Liver (tissue), 9 donors: ENCODE measurements around the gene CTSS. TPM values are rescaled to one million over a fixed set of nuclear protein-coding genes. Genes with fewer than 3 reads are reported as not detected.
"Not testable (repeated sequence)": the region's sequence is repeated elsewhere in the genome, so short reads cannot be mapped to it uniquely, and the experiment has no call there.

Experiments
- DNase-seq: peaks from one replicate; pipeline ENCODE4 v3.0.0-alpha.2; 2017; ENCODE audit warnings: low spot score
- H3K27ac ChIP-seq, 2 donors: one replicate each; pipeline ENCODE4 v1.7.0; 2013; ENCODE audit warnings: inconsistent platforms in 2 of 2, low read length in 2 of 2, control low read depth in 1 of 2, low read depth in 1 of 2, mild to moderate bottlenecking in 1 of 2
- H3K27me3 ChIP-seq, 4 donors: one replicate each; pipeline versions ENCODE4 v1.6.1 to v1.7.0; 2013; ENCODE audit warnings: low read length in 3 of 4, inconsistent platforms in 1 of 4, mild to moderate bottlenecking in 1 of 4, moderate library complexity in 1 of 4; ENCODE audit not compliant: control insufficient read depth in 4 of 4, insufficient read depth in 4 of 4
- H3K36me3 ChIP-seq, 4 donors: one replicate each; pipeline versions ENCODE4 v1.6.1 to v1.7.0; 2013; ENCODE audit warnings: low read length in 3 of 4, mild to moderate bottlenecking in 3 of 4, low read depth in 1 of 4, moderate library complexity in 1 of 4; ENCODE audit not compliant: control insufficient read depth in 4 of 4, insufficient read depth in 3 of 4
- H3K4me1 ChIP-seq, 4 donors: one replicate each; pipeline versions ENCODE4 v1.6.1 to v1.7.0; 2013; ENCODE audit warnings: low read length in 3 of 4, mild to moderate bottlenecking in 3 of 4, moderate library complexity in 1 of 4; ENCODE audit not compliant: control insufficient read depth in 4 of 4, insufficient read depth in 4 of 4
- H3K4me3 ChIP-seq, 3 donors: one replicate each; pipeline versions ENCODE4 v1.6.1 to v1.7.0; 2013; ENCODE audit warnings: low read length in 3 of 3, control low read depth in 1 of 3, low read depth in 1 of 3, mild to moderate bottlenecking in 1 of 3
- H3K9ac ChIP-seq, 2 donors: one replicate each; pipeline ENCODE4 v1.7.0; 2013; ENCODE audit warnings: low read length in 2 of 2, mild to moderate bottlenecking in 2 of 2, moderate library complexity in 2 of 2, control low read depth in 1 of 2, low read depth in 1 of 2
- H3K9me3 ChIP-seq, 4 donors: one replicate each; pipeline versions ENCODE4 v1.6.1 to v1.7.0; 2013; ENCODE audit warnings: low read length in 3 of 4; ENCODE audit not compliant: control insufficient read depth in 4 of 4
- FOXA1 ChIP-seq: IDR thresholded peaks from 2 replicates; pipeline ENCODE4 v1.6.1; 2016; ENCODE audit warnings: antibody characterized with exemption
- FOXA2 ChIP-seq: IDR thresholded peaks from 2 replicates; pipeline ENCODE4 v1.6.1; 2016; ENCODE audit warnings: antibody characterized with exemption
- GABPA ChIP-seq, 2 donors: IDR thresholded peaks in 1 of 2; conservative IDR thresholded peaks in 1 of 2; 2 replicates each; pipeline ENCODE4 v1.6.1; 2016; ENCODE audit warnings: antibody characterized with exemption in 2 of 2, mild to moderate bottlenecking in 1 of 2, moderate library complexity in 1 of 2
- HNF4A ChIP-seq, 2 donors: conservative IDR thresholded peaks; 2 replicates each; pipeline ENCODE4 v1.6.1; 2016; ENCODE audit warnings: antibody characterized with exemption in 2 of 2, mild to moderate bottlenecking in 2 of 2
- HNF4G ChIP-seq: IDR thresholded peaks from 2 replicates; pipeline ENCODE4 v1.6.1; 2016; ENCODE audit warnings: antibody characterized with exemption
- JUND ChIP-seq, 2 donors: IDR thresholded peaks; 2 replicates each; pipeline ENCODE4 v1.6.1; 2016; ENCODE audit warnings: antibody characterized with exemption in 2 of 2
- NR2F2 ChIP-seq: IDR thresholded peaks from 2 replicates; pipeline ENCODE4 v1.6.1; 2016; ENCODE audit warnings: antibody characterized with exemption
- RAD21 ChIP-seq, 2 donors: IDR thresholded peaks; 2 replicates each; pipeline ENCODE4 v1.6.1; 2016; ENCODE audit warnings: antibody characterized with exemption in 2 of 2, mild to moderate bottlenecking in 2 of 2
- RXRA ChIP-seq, 2 donors: IDR thresholded peaks; 2 replicates each; pipeline ENCODE4 v1.6.1; 2017 to 2018; ENCODE audit warnings: antibody characterized with exemption in 2 of 2, mild to moderate bottlenecking in 1 of 2
- SP1 ChIP-seq: IDR thresholded peaks from 2 replicates; pipeline ENCODE4 v1.6.1; 2018; ENCODE audit warnings: antibody characterized with exemption, mild to moderate bottlenecking
- TAF1 ChIP-seq: conservative IDR thresholded peaks from 2 replicates; pipeline ENCODE4 v1.6.1; 2016; ENCODE audit warnings: antibody characterized with exemption, mild to moderate bottlenecking
- YY1 ChIP-seq: IDR thresholded peaks from 2 replicates; pipeline ENCODE4 v1.6.1; 2016; ENCODE audit warnings: antibody characterized with exemption, mild to moderate bottlenecking
- ZBTB33 ChIP-seq: IDR thresholded peaks from 2 replicates; pipeline ENCODE4 v1.6.1; 2016; ENCODE audit warnings: antibody characterized with exemption
- whole genome bisulfite sequencing: extraction: QIAGEN DNeasy Blood & Tissue Kit; methylation state at CpG from one replicate; pipeline ENCODE4 v1.1.7; 2013; 5-methylcytosine and 5-hydroxymethylcytosine counted together
- polyA plus RNA-seq, 2 donors: library from polyadenylated mRNA; stranded (reverse) in 1 of 2; unstranded in 1 of 2; fragments of 200-250 nt in 1 of 2; fragments of >200 nt in 1 of 2; fragmentation: Nextera tagmentation in 1 of 2; extraction: Ambion mirVana in 1 of 2; gene quantifications; one replicate each; pipeline versions ENCODE4 v1.2.1 to v1.2.3, GENCODE V29; 2013 to 2015
- total RNA-seq, 2 donors: library from RNA; depleted of rRNA; stranded (reverse); fragments of >200 nt; gene quantifications; one replicate each; pipeline ENCODE4 v1.2.3, GENCODE V29; 2014
- TF ChIP-seq, protein P1 (sequence below): IDR thresholded peaks from 2 replicates; pipeline ENCODE4 v1.6.1; 2016; ENCODE audit warnings: antibody characterized with exemption, mild to moderate bottlenecking
- donor health status: healthy.
- donor health status: healthy.
- donor health status: healthy.
- donor health status: healthy.
- donor health status: healthy.

Gene CTSS
- total and polyA plus RNA-seq, 4 donors, result 17.3 to 122 (median 62.4) TPM

DNA sequence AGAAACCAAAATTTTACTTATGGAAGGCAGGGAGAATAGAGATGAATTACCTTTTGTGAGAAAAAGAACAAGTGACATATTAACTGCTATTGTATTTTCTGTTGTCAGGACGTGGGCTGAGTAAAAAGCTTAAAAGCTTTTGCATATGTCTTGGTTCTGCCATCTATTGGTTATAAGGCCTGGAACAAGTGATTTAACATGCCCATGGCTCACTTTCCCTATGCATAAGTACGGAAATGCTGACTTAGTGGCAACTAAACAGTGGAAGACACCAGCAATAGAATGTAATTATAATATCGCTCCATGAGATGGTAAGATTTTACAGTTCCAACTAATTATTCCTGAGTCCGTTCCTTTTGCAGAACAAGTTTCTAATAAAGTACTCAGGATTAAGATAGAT lies 6.7 kb upstream of the CTSS start:
- Histone ChIP-seq H3K4me1 (no peaks in the 10 kb centered on the region), H3K9ac (no peak overlapping the region), H3K27me3 (no peaks in the 10 kb centered on the region), H3K36me3 (no peaks in the 10 kb centered on the region), H3K9me3 (no peaks in the 10 kb centered on the region), H3K4me3 (no peak overlapping the region), H3K27ac (no peak overlapping the region)
- WGBS, result 92% methylated on average over 4 of the region's 4 CpGs
- TF ChIP-seq NR2F2 (no peak), FOXA1 (no peak), ZBTB33 (no peak), RXRA (IDR thresholded peaks at IDR 0.05) (no peak), GABPA (IDR thresholded peaks at IDR 0.05 in 1 of 2, conservative IDR thresholded peaks at IDR 0.05 in 1 of 2) (no peak)
- DNase-seq, result no peak

GRCh38 chr1:150767704-150768103 lies 2.1 kb upstream of the CTSS start:
- H3K36me3 ChIP-seq, H3K27me3 ChIP-seq, H3K9ac ChIP-seq, H3K9me3 ChIP-seq, H3K4me3 ChIP-seq, H3K27ac ChIP-seq, DNase-seq: not testable (repeated sequence)
- peaks cover 0 to 10% (median 2%) of the 10 kb centered on the region in 4 donors for H3K4me1 ChIP-seq
- 82% methylated on average over 1 of the region's 1 CpG for WGBS

- H3K9ac ChIP-seq, result peak overlapping the region; percentile 85 to 94
- not testable (repeated sequence) for H3K36me3 ChIP-seq, H3K27me3 ChIP-seq, DNase-seq, H3K9me3 ChIP-seq
- peaks cover 0 to 10% (median 2%) of the 10 kb centered on the region in 4 donors for H3K4me1 ChIP-seq
- 83% methylated on average over 1 of the region's 1 CpG for WGBS
- peak overlapping the region in 1 of 3 donors; percentile 77 for H3K4me3 ChIP-seq
- H3K27ac ChIP-seq, result peak overlapping the region; percentile 89 to 90
Observed at GRCh38 chr1:150765977-150766301, 361 bp upstream of the CTSS start.

- peaks cover 0 to 2% (median 0%) of the 10 kb centered on the region in 4 donors for H3K36me3 ChIP-seq
- peak overlapping the region; percentile 89 to 90 for H3K27ac ChIP-seq
- peak in 1 of 2 donors; percentile 16 for TF ChIP-seq JUND (IDR thresholded peaks at IDR 0.05)
- no peak for TF ChIP-seq YY1
- peak; percentile 10 for TF ChIP-seq FOXA2
- TF ChIP-seq HNF4G, result no peak
- peak; percentile 30 to 33 for TF ChIP-seq HNF4A (conservative IDR thresholded peaks at IDR 0.05)
- TF ChIP-seq RXRA (IDR thresholded peaks at IDR 0.05), result peak in 1 of 2 donors; percentile 15
- TF ChIP-seq, protein P1, sequence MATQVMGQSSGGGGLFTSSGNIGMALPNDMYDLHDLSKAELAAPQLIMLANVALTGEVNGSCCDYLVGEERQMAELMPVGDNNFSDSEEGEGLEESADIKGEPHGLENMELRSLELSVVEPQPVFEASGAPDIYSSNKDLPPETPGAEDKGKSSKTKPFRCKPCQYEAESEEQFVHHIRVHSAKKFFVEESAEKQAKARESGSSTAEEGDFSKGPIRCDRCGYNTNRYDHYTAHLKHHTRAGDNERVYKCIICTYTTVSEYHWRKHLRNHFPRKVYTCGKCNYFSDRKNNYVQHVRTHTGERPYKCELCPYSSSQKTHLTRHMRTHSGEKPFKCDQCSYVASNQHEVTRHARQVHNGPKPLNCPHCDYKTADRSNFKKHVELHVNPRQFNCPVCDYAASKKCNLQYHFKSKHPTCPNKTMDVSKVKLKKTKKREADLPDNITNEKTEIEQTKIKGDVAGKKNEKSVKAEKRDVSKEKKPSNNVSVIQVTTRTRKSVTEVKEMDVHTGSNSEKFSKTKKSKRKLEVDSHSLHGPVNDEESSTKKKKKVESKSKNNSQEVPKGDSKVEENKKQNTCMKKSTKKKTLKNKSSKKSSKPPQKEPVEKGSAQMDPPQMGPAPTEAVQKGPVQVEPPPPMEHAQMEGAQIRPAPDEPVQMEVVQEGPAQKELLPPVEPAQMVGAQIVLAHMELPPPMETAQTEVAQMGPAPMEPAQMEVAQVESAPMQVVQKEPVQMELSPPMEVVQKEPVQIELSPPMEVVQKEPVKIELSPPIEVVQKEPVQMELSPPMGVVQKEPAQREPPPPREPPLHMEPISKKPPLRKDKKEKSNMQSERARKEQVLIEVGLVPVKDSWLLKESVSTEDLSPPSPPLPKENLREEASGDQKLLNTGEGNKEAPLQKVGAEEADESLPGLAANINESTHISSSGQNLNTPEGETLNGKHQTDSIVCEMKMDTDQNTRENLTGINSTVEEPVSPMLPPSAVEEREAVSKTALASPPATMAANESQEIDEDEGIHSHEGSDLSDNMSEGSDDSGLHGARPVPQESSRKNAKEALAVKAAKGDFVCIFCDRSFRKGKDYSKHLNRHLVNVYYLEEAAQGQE, result no peak
- TF ChIP-seq GABPA (IDR thresholded peaks at IDR 0.05 in 1 of 2, conservative IDR thresholded peaks at IDR 0.05 in 1 of 2), result no peak
- TF ChIP-seq SP1, result peak; percentile 8
- peak; percentile 8 to 20 for TF ChIP-seq RAD21 (IDR thresholded peaks at IDR 0.05)
- no peak for TF ChIP-seq TAF1
- whole genome bisulfite sequencing, result 8% methylated on average over 2 of the region's 2 CpGs
- H3K4me1 ChIP-seq, result peaks cover 0 to 10% (median 2%) of the 10 kb centered on the region in 4 donors
- H3K27me3 ChIP-seq, result no peaks in the 10 kb centered on the region
- DNase-seq, result no peak
- H3K4me3 ChIP-seq, result peak overlapping the region; percentile 52 to 77 (median 66)
- H3K9ac ChIP-seq, result peak overlapping the region; percentile 85 to 94
- no peaks in the 10 kb centered on the region for H3K9me3 ChIP-seq
Observed at GRCh38 chr1:150764617-150765101, 919 bp downstream of the CTSS start.
